Measurements from ENCODE around the gene KCTD16.
A peak's percentile ranks its signal among the peaks of the same experiment; 100 is the strongest.

The KCTD16 gene

GRCh38 chr5:144142139-144142823, 28.4 kb upstream of the KCTD16 start:
- no peak overlapping the region for H3K27ac ChIP-seq
- TF ChIP-seq CTCF (IDR thresholded peaks at IDR 0.05) (peak; percentile 71), ZFX (IDR thresholded peaks at IDR 0.05; ENCODE audit: borderline replicate concordance) (no peak)

GRCh38 chr5:144142824-144143162, 27.9 kb upstream of the KCTD16 start:
- TF ChIP-seq ZFX (IDR thresholded peaks at IDR 0.05; ENCODE audit: borderline replicate concordance) (no peak), CTCF (IDR thresholded peaks at IDR 0.05) (no peak)
- no peak overlapping the region for H3K27ac ChIP-seq

GRCh38 chr5:144143625-144144024, 27.0 kb upstream of the KCTD16 start:
- no peak overlapping the region for H3K27ac ChIP-seq
- TF ChIP-seq ZFX (IDR thresholded peaks at IDR 0.05; ENCODE audit: borderline replicate concordance) (no peak), CTCF (IDR thresholded peaks at IDR 0.05) (no peak)

- H3K27ac ChIP-seq = no peak overlapping the region
- TF ChIP-seq CTCF (IDR thresholded peaks at IDR 0.05) (no peak), ZFX (IDR thresholded peaks at IDR 0.05; ENCODE audit: borderline replicate concordance) (no peak)
Observed at GRCh38 chr5:144144956-144145751, 25.5 kb upstream of the KCTD16 start.

GRCh38 chr5:144151026-144151425, 19.6 kb upstream of the KCTD16 start:
- TF ChIP-seq CTCF (IDR thresholded peaks at IDR 0.05) (no peak), ZFX (IDR thresholded peaks at IDR 0.05; ENCODE audit: borderline replicate concordance) (no peak)
- no peak overlapping the region for H3K27ac ChIP-seq

GRCh38 chr5:144156767-144157171, 13.9 kb upstream of the KCTD16 start:
- TF ChIP-seq ZFX (IDR thresholded peaks at IDR 0.05; ENCODE audit: borderline replicate concordance) = no peak
- TF ChIP-seq CTCF (IDR thresholded peaks at IDR 0.05) = no peak
- peak overlapping the region; percentile 60 for H3K27ac ChIP-seq

GRCh38 chr5:144162686-144163085, 8.0 kb upstream of the KCTD16 start:
- TF ChIP-seq ZFX (IDR thresholded peaks at IDR 0.05; ENCODE audit: borderline replicate concordance) (no peak), CTCF (IDR thresholded peaks at IDR 0.05) (no peak)
- H3K27ac ChIP-seq = no peak overlapping the region
